GM18520 (cell line): ENCODE results near the gene HEYL.

ENCODE experiments used
- ATAC-seq: cut with Tn5 transposase; IDR thresholded peaks from one replicate; pipeline ENCODE4 v1.9.1; 2021; ENCODE audit not compliant: unreplicated experiment

Gene HEYL

GRCh38 chr1:39639305-39640130 lies at the start of gene HEYL:
HEYL (minus strand) TSS chr1:39639643; CDS start chr1:39639625, 18 bp downstream.
- ATAC-seq = no peak

GRCh38 chr1:39689214-39689613 lies 49.8 kb upstream of the HEYL start:
- no peak for ATAC-seq

GRCh38 chr1:39688706-39689105 lies 49.3 kb upstream of the HEYL start:
- ATAC-seq = no peak

GRCh38 chr1:39687243-39687642 lies 47.8 kb upstream of the HEYL start:
- no peak for ATAC-seq

- no peak for ATAC-seq
These were observed 45.6 kb upstream of the HEYL start for GRCh38 chr1:39685071-39685470.

- ATAC-seq = no peak
These were observed 44.8 kb upstream of the HEYL start for GRCh38 chr1:39684313-39684664.

GRCh38 chr1:39683591-39684312 lies 44.3 kb upstream of the HEYL start:
- no peak for ATAC-seq

GRCh38 chr1:39681999-39682398 lies 42.6 kb upstream of the HEYL start:
- no peak for ATAC-seq

- no peak for ATAC-seq
These were observed 41.9 kb upstream of the HEYL start for GRCh38 chr1:39681294-39681693.

GRCh38 chr1:39680751-39681150 lies 41.3 kb upstream of the HEYL start:
- no peak for ATAC-seq

GRCh38 chr1:39679821-39680220 lies 40.4 kb upstream of the HEYL start:
- no peak for ATAC-seq

- no peak for ATAC-seq
These were observed 39.4 kb upstream of the HEYL start for GRCh38 chr1:39678889-39679288.

- ATAC-seq = no peak
These were observed 38.2 kb upstream of the HEYL start for GRCh38 chr1:39677645-39678044.

GRCh38 chr1:39676948-39677548 lies 37.6 kb upstream of the HEYL start:
- ATAC-seq = no peak

- no peak for ATAC-seq
These were observed 35.8 kb upstream of the HEYL start for GRCh38 chr1:39675220-39675619.

- ATAC-seq = no peak
These were observed 33.8 kb upstream of the HEYL start for GRCh38 chr1:39673215-39673614.

- ATAC-seq = no peak
These were observed 33.1 kb upstream of the HEYL start for GRCh38 chr1:39672551-39672947.

GRCh38 chr1:39671793-39672550 lies 32.5 kb upstream of the HEYL start, which contains the start of gene NT5C1A:
NT5C1A (minus strand) TSS chr1:39672107; CDS start chr1:39672038, 69 bp downstream.
- ATAC-seq = no peak

GRCh38 chr1:39671433-39671792 lies 32.0 kb upstream of the HEYL start:
- no peak for ATAC-seq

GRCh38 chr1:39670689-39671088 lies 31.2 kb upstream of the HEYL start:
- ATAC-seq = no peak

GRCh38 chr1:39668894-39669293 lies 29.5 kb upstream of the HEYL start:
- ATAC-seq = no peak
